ENCODE measurements around the gene IGLON5. TPM values are rescaled to one million over a fixed set of nuclear protein-coding genes. Genes with fewer than 3 reads are reported as not detected.
A peak's percentile ranks its signal among the peaks of the same experiment; 100 is the strongest.

Gene IGLON5
- total RNA-seq (not detected), polyA plus RNA-seq (ENCODE audit: insufficient read length in 6 of 6) (1 to 10 TPM; 1.0 to 4.1 (median 2.3) TPM)
- long read RNA-seq, donor 1, partial matches to known transcripts, result 0 of 1 reads
- long read RNA-seq, donor 1, other reads (novel, unspliced or antisense), result 0 of 1 reads
- long read RNA-seq, donor 2, partial matches to known transcripts, result 0 of 1 reads
- long read RNA-seq, donor 2, other reads (novel, unspliced or antisense), result 0 of 1 reads
- long read RNA-seq, donor 3, result 0 reads
- long read RNA-seq, donor 4, result 0 reads
- long read RNA-seq, donor 5, result 0 reads
- long read RNA-seq, donor 6, result 0 reads
- long read RNA-seq, donor 7, result 0 reads
- long read RNA-seq, donor 8, result 0 reads
- long read RNA-seq, donor 9, result 0 reads
- long read RNA-seq, donor 10, result 0 reads
- long read RNA-seq, donor 11, result 0 reads
- long read RNA-seq, donor 12, result 0 reads

- no peak for ATAC-seq
- Histone ChIP-seq H3K27ac (no peak within 1 kb of the TSS), H3K4me1 (peaks cover 0 to 3% of the 10 kb centered on the region in 2 donors), H3K9me3 (peaks cover 0 to 19% of the 10 kb centered on the region in 2 donors), H3K4me3 (no peak within 1 kb of the TSS), H3K36me3 (no peaks in the 10 kb centered on the region), H3K27me3 (peaks cover 4 to 70% of the 10 kb centered on the region in 2 donors)
- peak in 1 of 4 donors; percentile 59 for DNase-seq
- intact Hi-C loops (cut with DNase I), result no loop called here
- TF ChIP-seq CTCF (IDR thresholded peaks at IDR 0.05), result no peak
Observed at GRCh38 chr19:51311351-51312257, at the start of gene IGLON5. Gene IGLON5 (plus strand): TSS chr19:51311644. CDS start chr19:51311848, 204 bp downstream.

GRCh38 chr19:51263808-51264207 lies 47.6 kb upstream of the IGLON5 start:
- intact Hi-C loops (cut with DNase I), result no loop called here
- peaks cover 0 to 1% of the 10 kb centered on the region in 2 donors for H3K4me1 ChIP-seq
- peaks cover 0 to 40% of the 10 kb centered on the region in 2 donors for H3K27me3 ChIP-seq
- DNase-seq (no peak), ATAC-seq (no peak)
- no peak for TF ChIP-seq CTCF (IDR thresholded peaks at IDR 0.05)
- no peaks in the 10 kb centered on the region for H3K9me3 ChIP-seq
- no peak overlapping the region for H3K27ac ChIP-seq
- H3K36me3 ChIP-seq, result no peaks in the 10 kb centered on the region
- H3K4me3 ChIP-seq, result no peak overlapping the region

- no peak for ATAC-seq
- Histone ChIP-seq H3K36me3 (no peaks in the 10 kb centered on the region), H3K27me3 (peaks cover 0 to 20% of the 10 kb centered on the region in 2 donors), H3K9me3 (no peaks in the 10 kb centered on the region), H3K27ac (no peak overlapping the region), H3K4me3 (no peak overlapping the region), H3K4me1 (peaks cover 0 to 8% of the 10 kb centered on the region in 2 donors)
- peak in 1 of 4 donors; percentile 71 for DNase-seq
- TF ChIP-seq CTCF (IDR thresholded peaks at IDR 0.05), result no peak
- intact Hi-C loops (cut with DNase I), result no loop called here
Observed at GRCh38 chr19:51271067-51271466, 40.4 kb upstream of the IGLON5 start.

GRCh38 chr19:51272183-51272810 lies 39.1 kb upstream of the IGLON5 start:
- intact Hi-C loops (cut with DNase I), result no loop called here
- no peak for TF ChIP-seq CTCF (IDR thresholded peaks at IDR 0.05)
- no peak overlapping the region for H3K4me3 ChIP-seq
- H3K27ac ChIP-seq, result no peak overlapping the region
- ATAC-seq (peak; percentile 46), DNase-seq (peak in 1 of 4 donors; percentile 42)
- peaks cover 0 to 8% of the 10 kb centered on the region in 2 donors for H3K4me1 ChIP-seq
- H3K27me3 ChIP-seq, result peaks cover 0 to 20% of the 10 kb centered on the region in 2 donors
- no peaks in the 10 kb centered on the region for H3K36me3 ChIP-seq
- H3K9me3 ChIP-seq, result no peaks in the 10 kb centered on the region

All from left lung (tissue), 14 donors.